Bronchial epithelial cell (primary cell): Measurements from ENCODE around the gene AFG3L2. TPM values are rescaled to one million over a fixed set of nuclear protein-coding genes. Genes with fewer than 3 reads are reported as not detected.

ENCODE experiments used
- DNase-seq: peaks from one replicate; pipeline ENCODE4 v3.0.0-alpha.2; 2010; ENCODE audit warnings: low read depth
- FAIRE-seq: peaks from 2 replicates; lab custom pipeline; 2011; peaks lifted over from hg19 to GRCh38; lab: Jason Lieb, UNC
- H3K27me3 ChIP-seq: 2 replicates; pipeline ENCODE4 v1.5.1; 2011; ENCODE audit warnings: low read length; ENCODE audit not compliant: control insufficient read depth, insufficient read depth
- H3K36me3 ChIP-seq: 2 replicates; pipeline ENCODE4 v1.5.1; 2011; ENCODE audit warnings: low read length; ENCODE audit not compliant: control insufficient read depth, insufficient read depth
- H3K4me3 ChIP-seq: 2 replicates; pipeline ENCODE4 v1.5.1; 2011; ENCODE audit warnings: mild to moderate bottlenecking, low read depth, low read length, control low read depth
- total RNA-seq: library from RNA; depleted of rRNA; stranded (reverse); fragments of >200 nt; gene quantifications from 2 replicates; pipeline ENCODE4 v1.2.1, GENCODE V29; 2014
- TF ChIP-seq, protein P1 (sequence below): IDR thresholded peaks from 2 replicates; pipeline ENCODE4 v1.5.1; 2011; ENCODE audit warnings: mild to moderate bottlenecking, moderate library complexity, low read length, control low read depth, inconsistent platforms; ENCODE audit not compliant: insufficient read depth, severe bottlenecking

The AFG3L2 gene
- total RNA-seq, 1 donor from 2014 or later = 67.1 TPM

DNA sequence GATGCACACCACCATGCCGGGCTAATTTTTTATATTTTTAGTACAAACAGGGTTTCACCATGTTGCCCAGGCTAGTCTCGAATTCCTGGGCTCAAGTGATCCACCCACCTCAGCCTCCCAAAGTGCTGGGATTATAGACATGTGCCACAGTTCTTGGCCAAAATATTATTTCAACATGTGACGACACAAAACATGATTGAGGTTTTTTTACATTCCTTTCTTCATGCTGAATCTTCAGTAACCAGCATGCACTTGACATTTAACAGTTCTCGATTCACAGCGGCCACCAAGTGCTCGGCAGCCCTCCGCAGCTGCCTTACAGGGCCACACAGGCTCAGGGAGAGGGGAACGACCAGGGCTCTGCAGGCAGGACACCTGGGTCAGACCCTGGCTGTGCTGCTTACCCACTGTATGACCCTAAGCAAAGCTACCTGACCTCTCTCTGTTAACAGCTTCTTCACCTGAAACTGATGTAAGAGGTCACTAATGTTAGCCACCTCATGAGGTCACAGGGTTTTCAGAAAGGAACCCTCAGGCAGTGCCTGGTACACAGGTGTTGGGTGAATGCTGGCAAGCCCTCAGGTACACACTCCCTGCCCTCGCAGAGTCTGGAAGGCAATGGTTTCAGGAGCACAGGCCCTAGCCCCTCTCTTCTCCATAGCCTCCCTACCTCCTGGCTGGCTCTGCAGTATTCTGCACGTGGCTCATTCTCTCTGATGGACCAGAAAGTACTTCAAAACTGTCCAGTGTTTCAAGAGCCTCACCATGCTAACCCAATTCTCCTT lies 43.3 kb downstream of the AFG3L2 start:
- DNase-seq (no peak), FAIRE-seq (no peak)
- Histone ChIP-seq H3K36me3 (peaks cover 20% of the 10 kb centered on the region), H3K27me3 (no peaks in the 10 kb centered on the region), H3K4me3 (no peak overlapping the region)
- TF ChIP-seq, protein P1, sequence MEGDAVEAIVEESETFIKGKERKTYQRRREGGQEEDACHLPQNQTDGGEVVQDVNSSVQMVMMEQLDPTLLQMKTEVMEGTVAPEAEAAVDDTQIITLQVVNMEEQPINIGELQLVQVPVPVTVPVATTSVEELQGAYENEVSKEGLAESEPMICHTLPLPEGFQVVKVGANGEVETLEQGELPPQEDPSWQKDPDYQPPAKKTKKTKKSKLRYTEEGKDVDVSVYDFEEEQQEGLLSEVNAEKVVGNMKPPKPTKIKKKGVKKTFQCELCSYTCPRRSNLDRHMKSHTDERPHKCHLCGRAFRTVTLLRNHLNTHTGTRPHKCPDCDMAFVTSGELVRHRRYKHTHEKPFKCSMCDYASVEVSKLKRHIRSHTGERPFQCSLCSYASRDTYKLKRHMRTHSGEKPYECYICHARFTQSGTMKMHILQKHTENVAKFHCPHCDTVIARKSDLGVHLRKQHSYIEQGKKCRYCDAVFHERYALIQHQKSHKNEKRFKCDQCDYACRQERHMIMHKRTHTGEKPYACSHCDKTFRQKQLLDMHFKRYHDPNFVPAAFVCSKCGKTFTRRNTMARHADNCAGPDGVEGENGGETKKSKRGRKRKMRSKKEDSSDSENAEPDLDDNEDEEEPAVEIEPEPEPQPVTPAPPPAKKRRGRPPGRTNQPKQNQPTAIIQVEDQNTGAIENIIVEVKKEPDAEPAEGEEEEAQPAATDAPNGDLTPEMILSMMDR = no peak

DNA sequence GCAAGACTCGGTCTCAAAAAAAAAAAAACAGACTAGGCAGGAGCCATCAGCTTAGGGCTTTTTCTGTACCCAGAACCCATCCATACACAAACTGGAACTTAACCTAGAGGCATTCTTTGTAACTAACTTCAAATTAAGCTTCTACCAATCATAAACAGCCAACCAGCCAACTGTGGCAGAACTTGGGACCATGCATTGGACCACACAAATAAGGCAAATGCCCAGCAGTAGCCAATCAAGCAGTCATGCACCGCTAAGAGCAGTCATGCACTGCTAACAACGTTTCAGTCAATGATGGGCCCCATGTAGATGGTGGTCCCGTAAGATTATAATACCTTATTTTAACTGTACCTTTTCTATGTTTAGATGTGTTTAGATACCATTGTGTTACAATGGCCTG lies 46.3 kb downstream of the AFG3L2 start:
- Histone ChIP-seq H3K27me3 (no peaks in the 10 kb centered on the region), H3K4me3 (no peak overlapping the region), H3K36me3 (peaks cover 26% of the 10 kb centered on the region)
- TF ChIP-seq, protein P1 = no peak
- no peak for DNase-seq
- no peak for FAIRE-seq

DNA sequence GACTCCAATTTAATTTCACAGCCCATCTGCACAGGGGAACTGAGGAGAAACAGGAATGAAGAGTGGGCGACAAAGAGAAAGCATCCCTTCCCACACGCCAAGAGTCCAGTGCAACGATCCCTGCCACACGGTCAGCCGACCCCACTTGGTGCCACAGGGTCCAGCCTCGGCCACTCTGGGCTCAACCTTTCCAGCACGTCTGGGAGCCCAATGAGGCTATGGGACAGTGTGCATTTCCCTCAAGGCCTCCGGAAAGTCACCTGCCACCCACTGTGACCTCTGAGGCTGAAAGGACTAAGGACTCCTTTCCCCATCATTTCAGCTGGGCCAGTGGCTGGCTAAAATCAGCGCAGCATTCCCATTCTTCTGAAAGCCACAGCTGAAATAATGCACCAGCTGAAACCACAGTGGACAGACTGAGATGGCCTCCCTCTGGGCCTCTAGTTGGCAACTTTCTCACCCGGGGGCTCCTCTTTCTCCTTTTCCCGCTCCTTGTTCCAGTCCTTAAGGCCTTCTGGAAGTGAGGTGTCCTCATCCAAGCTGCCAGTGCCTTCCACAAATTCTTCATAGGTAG lies 47.8 kb downstream of the AFG3L2 start:
- no peak for DNase-seq
- H3K36me3 ChIP-seq = peaks cover 31% of the 10 kb centered on the region
- TF ChIP-seq, protein P1 = no peak
- H3K27me3 ChIP-seq = no peaks in the 10 kb centered on the region
- H3K4me3 ChIP-seq = no peak overlapping the region
- FAIRE-seq = no peak

DNA sequence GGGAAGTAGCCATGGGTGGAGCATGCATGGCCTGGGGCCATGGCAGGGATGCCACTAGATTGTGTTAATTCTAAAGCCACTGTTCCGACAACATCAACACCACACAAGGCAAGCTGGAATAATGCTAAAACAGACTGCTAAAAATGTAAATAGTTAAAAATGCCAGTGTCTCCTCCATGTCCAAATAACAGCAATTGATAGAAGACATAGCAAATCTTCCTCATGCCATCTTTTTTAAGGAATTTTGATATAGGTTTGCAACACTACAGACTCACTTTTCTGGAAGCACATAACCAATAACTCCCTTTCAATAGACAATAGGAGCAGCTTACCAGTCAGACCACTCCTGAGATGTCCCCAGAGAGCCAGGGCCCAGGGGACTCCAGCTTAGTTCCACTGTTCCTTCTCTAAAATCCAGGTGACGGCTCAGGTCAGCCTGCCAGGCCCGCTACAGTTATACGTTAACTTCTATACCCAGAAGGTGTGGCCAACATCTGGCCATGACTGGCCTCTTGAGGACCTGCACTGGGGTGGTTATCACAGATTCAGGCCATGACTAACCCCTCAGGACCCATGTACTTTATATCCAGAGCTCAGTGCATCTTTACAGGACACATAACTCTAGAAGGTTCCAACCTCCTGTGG lies 48.7 kb downstream of the AFG3L2 start:
- TF ChIP-seq, protein P1 = no peak
- no peaks in the 10 kb centered on the region for H3K27me3 ChIP-seq
- no peak overlapping the region for H3K4me3 ChIP-seq
- peaks cover 23% of the 10 kb centered on the region for H3K36me3 ChIP-seq
- DNase-seq (no peak), FAIRE-seq (no peak)

DNA sequence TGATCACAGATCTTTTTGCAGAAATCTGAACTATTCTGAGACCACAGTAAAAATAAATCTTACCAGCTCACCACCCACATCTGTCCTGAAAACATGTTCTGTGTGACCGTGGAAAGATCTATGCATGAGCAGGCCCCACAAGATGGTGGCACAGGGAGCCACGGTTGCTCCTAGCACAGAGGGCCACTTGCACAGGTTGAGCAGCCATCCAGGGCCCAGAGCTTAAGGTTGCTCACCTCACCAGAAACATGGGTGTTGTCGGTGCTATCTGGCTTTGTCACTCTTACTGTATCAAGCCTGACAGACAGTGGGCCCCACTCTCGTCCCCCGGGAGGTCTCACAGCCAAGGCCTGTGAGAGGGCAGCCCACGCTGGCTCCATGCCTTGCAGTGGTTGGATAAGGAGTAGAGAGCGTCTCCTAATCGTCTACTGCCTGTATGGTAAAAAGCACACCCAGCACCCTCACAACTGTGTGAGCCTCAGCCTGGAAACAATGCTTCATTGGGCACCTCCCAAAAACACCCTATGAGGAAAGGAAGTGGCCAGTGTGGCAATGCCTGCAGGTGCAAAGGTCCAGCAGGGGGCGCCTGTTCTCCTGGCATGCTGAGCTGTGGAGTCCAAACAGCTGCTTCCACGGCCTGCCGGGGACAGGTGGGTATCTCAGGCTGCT lies 49.4 kb downstream of the AFG3L2 start:
- DNase-seq (peak; percentile 78), FAIRE-seq (no peak)
- H3K4me3 ChIP-seq = no peak overlapping the region
- peaks cover 24% of the 10 kb centered on the region for H3K36me3 ChIP-seq
- H3K27me3 ChIP-seq = no peaks in the 10 kb centered on the region
- TF ChIP-seq, protein P1 = peak; percentile 99
